Muscle of arm (tissue), 14 donors: Measurements from ENCODE around the gene SENP3. TPM values are rescaled to one million over a fixed set of nuclear protein-coding genes. Genes with fewer than 3 reads are reported as not detected.

Experiments used
- DNase-seq: peaks from one replicate; pipeline ENCODE4 v3.0.0-alpha.2; 2013
- long read RNA-seq, 11 donors: transcript quantifications; one replicate each; lab custom pipeline, GENCODE V29; 2026
- polyA plus RNA-seq, 12 donors: library from polyadenylated mRNA; unstranded; fragments of 120-200 nt; gene quantifications; one replicate each; pipeline ENCODE4 v1.2.1, GENCODE V29; 2013; ENCODE audit not compliant: insufficient read length in 12 of 12

SENP3 gene
- polyA plus RNA-seq: 10 to 100 TPM in 11 of 12 donors, not detected in 1; 30.8 to 61.1 (median 43.5) TPM
- long read RNA-seq, donor 1, transcript SENP3-201 (11 exons, 2,611 nt): minor isoform, 5 of 146 reads
- long read RNA-seq, donor 1, transcript SENP3-205 (1 exons, 527 nt): major isoform, 132 of 146 reads
- long read RNA-seq, donor 1, partial matches to known transcripts: 8 of 146 reads
- long read RNA-seq, donor 1, other reads (novel, unspliced or antisense): 0 of 146 reads
- long read RNA-seq, donor 2, transcript SENP3-205 (1 exons, 527 nt): major isoform, 56 of 61 reads
- long read RNA-seq, donor 2, transcript SENP3-201 (11 exons, 2,611 nt): minor isoform, 5 of 61 reads
- long read RNA-seq, donor 2, partial matches to known transcripts: 0 of 61 reads
- long read RNA-seq, donor 2, other reads (novel, unspliced or antisense): 0 of 61 reads
- long read RNA-seq, donor 3, transcript SENP3-205 (1 exons, 527 nt): major isoform, 53 of 54 reads
- long read RNA-seq, donor 3, partial matches to known transcripts: 0 of 54 reads
- long read RNA-seq, donor 3, other reads (novel, unspliced or antisense): 0 of 54 reads
- long read RNA-seq, donor 4, transcript SENP3-205 (1 exons, 527 nt): major isoform, 26 of 26 reads
- long read RNA-seq, donor 4, partial matches to known transcripts: 0 of 26 reads
- long read RNA-seq, donor 4, other reads (novel, unspliced or antisense): 0 of 26 reads
- long read RNA-seq, donor 5, transcript SENP3-201 (11 exons, 2,611 nt): minor isoform, 5 of 89 reads
- long read RNA-seq, donor 5, transcript SENP3-205 (1 exons, 527 nt): major isoform, 64 of 89 reads
- long read RNA-seq, donor 5, partial matches to known transcripts: 20 of 89 reads
- long read RNA-seq, donor 5, other reads (novel, unspliced or antisense): 0 of 89 reads
- long read RNA-seq, donor 6, transcript SENP3-205 (1 exons, 527 nt): major isoform, 48 of 49 reads
- long read RNA-seq, donor 6, partial matches to known transcripts: 0 of 49 reads
- long read RNA-seq, donor 6, other reads (novel, unspliced or antisense): 0 of 49 reads
- long read RNA-seq, donor 7, transcript SENP3-205 (1 exons, 527 nt): major isoform, 27 of 28 reads
- long read RNA-seq, donor 7, partial matches to known transcripts: 0 of 28 reads
- long read RNA-seq, donor 7, other reads (novel, unspliced or antisense): 0 of 28 reads
- long read RNA-seq, donor 8, transcript SENP3-205 (1 exons, 527 nt): major isoform, 65 of 77 reads
- long read RNA-seq, donor 8, partial matches to known transcripts: 8 of 77 reads
- long read RNA-seq, donor 8, other reads (novel, unspliced or antisense): 0 of 77 reads
- long read RNA-seq, donor 9, transcript SENP3-205 (1 exons, 527 nt): major isoform, 54 of 61 reads
- long read RNA-seq, donor 9, partial matches to known transcripts: 5 of 61 reads
- long read RNA-seq, donor 9, other reads (novel, unspliced or antisense): 0 of 61 reads
- long read RNA-seq, donor 10, transcript SENP3-205 (1 exons, 527 nt): major isoform, 28 of 40 reads
- long read RNA-seq, donor 10, partial matches to known transcripts: 12 of 40 reads
- long read RNA-seq, donor 10, other reads (novel, unspliced or antisense): 0 of 40 reads
- long read RNA-seq, donor 11, transcript SENP3-205 (1 exons, 527 nt): major isoform, 51 of 53 reads
- long read RNA-seq, donor 11, partial matches to known transcripts: 0 of 53 reads
- long read RNA-seq, donor 11, other reads (novel, unspliced or antisense): 0 of 53 reads

- DNase-seq: peak; percentile 92
Measured at GRCh38 chr17:7561589-7562207, at the start of gene SENP3. Gene SENP3, plus strand, starts transcription at chr17:7561919. Its CDS starts 1,158 bp downstream, at chr17:7563077.

GRCh38 chr17:7512105-7512504 is 49.6 kb upstream of the SENP3 start:
- no peak for DNase-seq

GRCh38 chr17:7512824-7513540 is 48.7 kb upstream of the SENP3 start:
- no peak for DNase-seq

- no peak for DNase-seq
Measured at GRCh38 chr17:7513850-7514419, 47.8 kb upstream of the SENP3 start.

- no peak for DNase-seq
Measured at GRCh38 chr17:7515911-7516610, 45.7 kb upstream of the SENP3 start.

- DNase-seq: no peak
Measured at GRCh38 chr17:7523033-7523432, 38.7 kb upstream of the SENP3 start.

GRCh38 chr17:7528842-7529241 is 32.9 kb upstream of the SENP3 start:
- DNase-seq: no peak

GRCh38 chr17:7530023-7530900 is 31.5 kb upstream of the SENP3 start:
- no peak for DNase-seq

GRCh38 chr17:7538050-7538449 is 23.7 kb upstream of the SENP3 start:
- DNase-seq: no peak

GRCh38 chr17:7538891-7539545 is 22.7 kb upstream of the SENP3 start:
- no peak for DNase-seq

- no peak for DNase-seq
Measured at GRCh38 chr17:7541074-7541621, 20.6 kb upstream of the SENP3 start.

GRCh38 chr17:7544911-7545310 is 16.8 kb upstream of the SENP3 start:
- DNase-seq: no peak

- no peak for DNase-seq
Measured at GRCh38 chr17:7548585-7549400, 12.9 kb upstream of the SENP3 start, which contains the start of gene TNFSF12. Gene TNFSF12, plus strand, starts transcription at chr17:7549058. Its CDS starts 96 bp downstream, at chr17:7549154.

- DNase-seq: no peak
Measured at GRCh38 chr17:7549401-7550055, 12.2 kb upstream of the SENP3 start.

GRCh38 chr17:7550344-7550743 is 11.4 kb upstream of the SENP3 start:
- DNase-seq: no peak
